ENCODE measurements around the gene DNAH10.

Gene DNAH10

DNA sequence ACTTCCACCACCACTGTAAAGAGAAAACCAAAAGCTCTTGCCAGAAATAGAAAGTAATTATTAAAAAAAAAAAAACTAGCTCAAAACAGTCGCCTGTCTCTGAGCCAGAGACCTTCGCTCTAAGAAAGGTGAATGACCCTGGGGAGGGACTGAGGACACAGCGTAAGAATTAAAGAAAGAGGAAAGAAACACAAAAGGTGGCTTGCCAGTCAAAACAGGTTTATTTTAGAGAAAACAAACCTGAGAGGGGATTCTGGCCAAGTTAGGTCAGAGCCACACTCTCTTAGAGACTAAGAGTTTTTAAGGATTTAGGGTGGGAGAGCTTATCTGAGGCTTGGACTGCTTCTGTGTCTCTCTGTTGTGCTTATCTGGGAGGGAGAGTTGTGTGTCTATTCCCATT, 66.0 kb downstream of the DNAH10 start:
- no peak overlapping the region for H3K4me3 ChIP-seq (ENCODE audit: low read depth, low read length)
- TF ChIP-seq, protein P1, sequence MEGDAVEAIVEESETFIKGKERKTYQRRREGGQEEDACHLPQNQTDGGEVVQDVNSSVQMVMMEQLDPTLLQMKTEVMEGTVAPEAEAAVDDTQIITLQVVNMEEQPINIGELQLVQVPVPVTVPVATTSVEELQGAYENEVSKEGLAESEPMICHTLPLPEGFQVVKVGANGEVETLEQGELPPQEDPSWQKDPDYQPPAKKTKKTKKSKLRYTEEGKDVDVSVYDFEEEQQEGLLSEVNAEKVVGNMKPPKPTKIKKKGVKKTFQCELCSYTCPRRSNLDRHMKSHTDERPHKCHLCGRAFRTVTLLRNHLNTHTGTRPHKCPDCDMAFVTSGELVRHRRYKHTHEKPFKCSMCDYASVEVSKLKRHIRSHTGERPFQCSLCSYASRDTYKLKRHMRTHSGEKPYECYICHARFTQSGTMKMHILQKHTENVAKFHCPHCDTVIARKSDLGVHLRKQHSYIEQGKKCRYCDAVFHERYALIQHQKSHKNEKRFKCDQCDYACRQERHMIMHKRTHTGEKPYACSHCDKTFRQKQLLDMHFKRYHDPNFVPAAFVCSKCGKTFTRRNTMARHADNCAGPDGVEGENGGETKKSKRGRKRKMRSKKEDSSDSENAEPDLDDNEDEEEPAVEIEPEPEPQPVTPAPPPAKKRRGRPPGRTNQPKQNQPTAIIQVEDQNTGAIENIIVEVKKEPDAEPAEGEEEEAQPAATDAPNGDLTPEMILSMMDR (IDR thresholded peaks at IDR 0.05; ENCODE audit: borderline replicate concordance, insufficient read depth, low read depth, low read length): no peak

DNA sequence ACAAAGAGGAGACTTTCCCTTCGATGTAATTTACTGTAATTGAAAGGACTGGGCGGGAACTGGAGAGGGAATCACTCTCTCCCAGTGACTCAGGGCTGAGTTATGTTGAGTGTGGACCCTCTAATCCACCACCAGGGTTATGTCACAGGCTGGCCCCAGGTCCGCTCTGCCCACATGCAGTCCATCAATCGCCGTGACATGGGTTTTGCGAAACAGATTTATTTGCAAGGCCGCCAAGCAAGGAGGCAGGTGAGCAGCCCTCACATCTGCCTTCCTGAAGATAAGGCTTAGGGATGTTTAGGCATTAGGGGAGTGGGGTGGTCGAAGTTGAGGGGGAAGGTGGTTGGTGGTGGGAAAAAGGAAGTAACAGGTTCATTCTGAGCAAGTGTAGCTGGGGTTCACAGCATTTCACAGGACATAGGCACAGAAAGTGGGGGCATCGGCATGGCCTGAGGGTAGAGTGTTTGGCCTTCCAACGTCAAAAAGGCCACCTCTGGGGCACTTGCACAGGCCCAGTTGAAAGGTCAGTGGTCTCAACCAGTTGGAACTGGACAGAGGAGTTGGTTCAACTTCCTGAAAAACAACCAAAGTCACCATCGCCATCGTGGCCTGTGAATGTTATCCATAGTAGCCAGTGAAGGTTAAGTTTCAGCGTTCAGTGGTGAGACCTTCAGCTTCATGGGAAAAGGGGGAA, 66.9 kb downstream of the DNAH10 start:
- no peak overlapping the region for H3K4me3 ChIP-seq (ENCODE audit: low read depth, low read length)
- TF ChIP-seq, protein P1 (IDR thresholded peaks at IDR 0.05; ENCODE audit: borderline replicate concordance, insufficient read depth, low read depth, low read length): no peak

DNA sequence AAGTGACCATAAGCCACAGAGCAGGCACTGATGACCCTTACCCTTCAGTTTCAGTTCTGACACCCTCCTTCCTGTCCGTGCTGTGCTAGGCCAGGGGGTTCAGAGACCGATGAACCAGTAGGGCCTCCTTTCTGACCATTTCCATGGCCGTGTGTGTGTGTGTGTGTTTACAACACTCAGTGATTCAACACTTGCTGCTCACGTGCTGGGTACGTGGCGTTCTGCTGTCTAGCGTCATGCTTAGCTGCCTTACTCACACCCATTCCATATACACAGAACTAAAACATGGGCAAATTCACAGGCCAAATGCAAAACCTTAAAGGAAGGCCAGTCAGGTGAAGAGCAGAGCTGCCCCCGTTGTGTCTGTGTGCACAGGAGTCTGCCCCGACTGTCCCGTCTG, 67.5 kb downstream of the DNAH10 start:
- TF ChIP-seq, protein P1 (IDR thresholded peaks at IDR 0.05; ENCODE audit: borderline replicate concordance, insufficient read depth, low read depth, low read length): no peak
- no peak overlapping the region for H3K4me3 ChIP-seq (ENCODE audit: low read depth, low read length)

DNA sequence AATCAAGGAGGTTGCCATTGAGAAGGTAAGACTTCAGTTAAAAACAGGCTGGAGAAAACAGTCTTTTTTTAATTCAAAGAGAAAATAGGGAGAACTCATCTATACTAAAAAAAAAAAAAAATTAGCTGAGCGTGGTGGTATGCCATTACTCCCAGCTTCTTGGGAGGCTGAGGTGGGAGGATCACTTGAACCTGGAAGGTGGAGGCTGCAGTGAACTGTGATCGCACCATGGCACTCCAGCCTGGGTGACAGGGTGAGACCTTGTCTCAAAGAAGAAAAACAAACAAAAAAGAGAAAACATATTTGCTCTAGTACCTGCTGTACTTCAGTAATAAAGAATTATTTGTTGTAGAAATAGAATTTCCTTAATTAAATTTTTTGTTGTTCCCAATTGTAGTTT, 68.6 kb downstream of the DNAH10 start:
- no peak overlapping the region for H3K4me3 ChIP-seq (ENCODE audit: low read depth, low read length)
- TF ChIP-seq, protein P1 (IDR thresholded peaks at IDR 0.05; ENCODE audit: borderline replicate concordance, insufficient read depth, low read depth, low read length): no peak

DNA sequence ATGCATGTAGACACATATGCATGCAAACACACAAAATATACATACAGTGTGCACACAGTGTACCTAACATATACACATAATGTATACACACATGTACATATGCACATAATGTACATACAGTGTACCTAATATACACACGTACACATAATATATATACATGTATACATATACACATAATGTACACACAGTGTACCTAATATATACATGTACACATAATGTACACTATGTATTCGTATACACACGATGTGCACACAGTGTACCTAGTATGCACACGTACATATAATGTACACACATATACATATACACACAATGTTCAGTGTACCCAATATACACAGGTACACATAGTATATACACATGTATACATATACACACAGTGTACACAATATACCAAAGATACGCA, 70.0 kb downstream of the DNAH10 start:
- TF ChIP-seq, protein P1 (IDR thresholded peaks at IDR 0.05; ENCODE audit: borderline replicate concordance, insufficient read depth, low read depth, low read length): no peak
- no peak overlapping the region for H3K4me3 ChIP-seq (ENCODE audit: low read depth, low read length)

DNA sequence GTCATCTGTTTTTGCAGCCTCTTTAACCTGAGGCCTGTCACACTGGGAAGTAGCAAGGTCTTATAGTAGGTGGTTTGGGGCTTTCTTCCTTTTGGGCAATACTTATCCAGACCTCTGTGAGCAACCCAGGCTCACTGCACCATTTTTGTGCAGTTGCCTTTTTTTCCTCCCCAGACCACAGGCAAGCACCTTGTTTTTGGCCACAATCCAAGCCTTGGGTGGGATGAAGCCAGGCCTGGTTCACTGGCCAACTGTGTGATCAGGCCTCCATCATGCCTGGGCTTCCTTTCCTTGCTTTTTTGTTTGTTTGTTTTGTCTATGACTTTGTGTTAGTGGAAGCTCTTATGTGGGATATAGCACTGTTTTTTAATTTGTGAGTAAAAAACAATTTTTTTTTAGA, 71.7 kb downstream of the DNAH10 start:
- no peak overlapping the region for H3K4me3 ChIP-seq (ENCODE audit: low read depth, low read length)
- TF ChIP-seq, protein P1 (IDR thresholded peaks at IDR 0.05; ENCODE audit: borderline replicate concordance, insufficient read depth, low read depth, low read length): no peak

DNA sequence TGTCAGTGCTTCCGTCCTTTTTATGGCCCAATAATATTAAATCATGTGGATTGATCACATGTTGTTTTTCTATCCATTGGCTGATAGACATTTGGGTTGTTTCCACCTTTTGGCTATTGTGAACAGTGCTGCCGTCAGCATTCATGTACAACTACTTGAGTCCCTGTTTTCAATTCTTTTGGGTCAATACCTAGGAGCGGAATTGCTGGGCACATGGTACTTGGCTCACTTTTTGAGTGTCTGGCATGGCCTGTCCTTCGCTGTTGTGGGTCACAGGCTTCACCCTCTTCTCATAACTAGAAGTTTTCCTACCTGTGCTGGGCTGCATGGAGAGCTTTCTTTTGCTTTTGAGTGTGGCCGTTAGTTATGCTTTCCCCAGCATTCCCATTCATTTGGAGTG, 72.7 kb downstream of the DNAH10 start:
- TF ChIP-seq, protein P1 (IDR thresholded peaks at IDR 0.05; ENCODE audit: borderline replicate concordance, insufficient read depth, low read depth, low read length): no peak

More for the DNA sequence above, 72.7 kb downstream of the DNAH10 start:
- no peak overlapping the region for H3K4me3 ChIP-seq (ENCODE audit: low read depth, low read length)

Data from GM12875 (cell line).